GM20000 (cell line): Measurements from ENCODE around the gene KCNMA1.

Experiments
- DNase-seq: peaks from one replicate; pipeline ENCODE4 v3.0.0; 2012; ENCODE audit warnings: low spot score
- TF ChIP-seq, protein P1 (sequence below): IDR thresholded peaks from 2 replicates; pipeline ENCODE4 v1.5.1; 2012; ENCODE audit warnings: mild to moderate bottlenecking, control low read depth; ENCODE audit errors: extremely low read depth, missing control alignments

Gene KCNMA1

DNA sequence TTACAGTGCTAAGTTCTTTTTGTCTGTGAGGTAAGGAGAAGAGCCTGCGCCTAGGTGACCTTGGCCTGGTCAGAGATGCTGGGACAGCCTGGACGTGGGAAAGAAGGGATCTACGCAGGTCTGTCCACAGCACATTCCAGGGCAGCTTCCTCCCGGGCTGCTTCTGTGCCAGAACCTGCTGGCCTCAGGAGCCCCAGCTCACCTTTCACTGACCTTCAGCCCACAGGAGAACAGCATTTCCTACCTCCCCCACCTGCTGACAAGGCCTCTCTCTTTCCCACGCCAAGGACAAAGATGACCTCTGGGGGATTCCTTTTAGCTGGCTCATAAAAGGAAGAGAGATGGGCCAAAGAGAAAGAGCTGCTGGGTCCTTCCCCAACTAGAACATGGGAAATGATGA lies 260.6 kb downstream of the KCNMA1 start:
- TF ChIP-seq, protein P1, sequence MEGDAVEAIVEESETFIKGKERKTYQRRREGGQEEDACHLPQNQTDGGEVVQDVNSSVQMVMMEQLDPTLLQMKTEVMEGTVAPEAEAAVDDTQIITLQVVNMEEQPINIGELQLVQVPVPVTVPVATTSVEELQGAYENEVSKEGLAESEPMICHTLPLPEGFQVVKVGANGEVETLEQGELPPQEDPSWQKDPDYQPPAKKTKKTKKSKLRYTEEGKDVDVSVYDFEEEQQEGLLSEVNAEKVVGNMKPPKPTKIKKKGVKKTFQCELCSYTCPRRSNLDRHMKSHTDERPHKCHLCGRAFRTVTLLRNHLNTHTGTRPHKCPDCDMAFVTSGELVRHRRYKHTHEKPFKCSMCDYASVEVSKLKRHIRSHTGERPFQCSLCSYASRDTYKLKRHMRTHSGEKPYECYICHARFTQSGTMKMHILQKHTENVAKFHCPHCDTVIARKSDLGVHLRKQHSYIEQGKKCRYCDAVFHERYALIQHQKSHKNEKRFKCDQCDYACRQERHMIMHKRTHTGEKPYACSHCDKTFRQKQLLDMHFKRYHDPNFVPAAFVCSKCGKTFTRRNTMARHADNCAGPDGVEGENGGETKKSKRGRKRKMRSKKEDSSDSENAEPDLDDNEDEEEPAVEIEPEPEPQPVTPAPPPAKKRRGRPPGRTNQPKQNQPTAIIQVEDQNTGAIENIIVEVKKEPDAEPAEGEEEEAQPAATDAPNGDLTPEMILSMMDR, result no peak

DNA sequence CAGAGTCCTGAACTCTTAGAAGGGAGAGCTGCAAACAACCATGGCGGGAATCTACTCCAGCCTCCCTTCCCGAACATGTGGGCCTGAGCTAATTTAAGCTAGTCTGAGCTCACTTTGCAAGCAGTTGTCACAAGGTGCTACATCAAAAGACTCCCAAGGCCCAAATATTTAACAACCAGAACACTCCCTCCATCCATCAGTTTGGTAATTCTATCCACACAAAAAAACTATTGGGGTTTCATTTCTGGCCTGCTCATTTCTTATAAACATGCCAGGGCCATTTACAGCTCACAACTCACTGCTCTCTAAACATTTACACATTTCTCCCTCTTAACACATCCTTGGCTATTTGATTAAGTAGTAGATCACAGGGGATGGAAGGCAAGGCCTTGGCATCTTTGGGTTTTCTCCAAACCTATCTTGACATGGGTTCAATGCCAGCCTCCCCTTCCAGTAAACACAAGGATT lies 263.4 kb downstream of the KCNMA1 start:
- TF ChIP-seq, protein P1, result no peak
- no peak for DNase-seq

More for the DNA sequence above, 260.6 kb downstream of the KCNMA1 start:
- DNase-seq, result no peak

DNA sequence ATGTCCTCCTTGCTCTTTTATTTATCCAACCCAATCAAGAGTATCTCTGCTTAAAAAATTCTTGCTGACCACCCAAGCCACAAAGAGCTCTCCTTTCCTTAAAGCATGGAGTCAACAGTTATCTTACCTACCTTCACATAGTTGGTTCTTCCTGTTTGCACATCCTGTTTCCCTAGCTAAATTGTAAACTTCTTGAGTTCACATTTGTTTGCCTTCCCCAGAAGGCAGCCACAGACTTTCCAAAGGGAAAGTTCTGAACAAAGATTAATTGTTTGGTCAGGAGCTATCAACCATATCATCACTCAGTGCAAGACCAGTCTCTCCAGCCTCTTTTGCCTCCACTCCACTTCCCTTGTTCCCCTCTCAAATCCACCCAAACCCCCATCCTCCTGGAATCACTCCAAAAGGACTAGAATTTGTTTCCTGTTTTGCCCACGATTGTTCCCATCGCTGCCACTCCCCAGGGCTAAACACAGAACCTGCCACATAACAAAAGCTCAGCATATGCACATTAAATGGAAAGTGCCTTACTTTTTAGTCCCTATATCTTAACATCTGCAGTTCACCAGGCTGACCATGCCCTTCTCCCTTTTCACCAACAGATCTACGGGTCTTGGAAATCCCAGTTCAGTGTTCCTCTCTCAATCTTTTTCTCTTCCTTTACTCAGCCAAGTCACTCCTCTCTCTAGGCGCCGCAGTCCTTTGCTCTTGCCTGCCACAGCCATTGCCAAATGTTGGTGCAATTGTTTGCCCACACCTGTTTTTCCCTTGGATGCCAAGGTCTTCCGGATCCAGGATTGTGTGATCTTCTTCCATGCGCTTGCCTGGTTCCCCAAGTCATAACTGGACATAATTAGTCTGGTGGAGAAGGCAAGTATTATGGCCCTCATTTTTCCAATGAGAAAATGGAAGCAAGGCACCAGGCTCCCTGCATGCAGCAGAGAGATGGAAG lies 265.5 kb downstream of the KCNMA1 start:
- TF ChIP-seq, protein P1, result no peak
- no peak for DNase-seq

DNA sequence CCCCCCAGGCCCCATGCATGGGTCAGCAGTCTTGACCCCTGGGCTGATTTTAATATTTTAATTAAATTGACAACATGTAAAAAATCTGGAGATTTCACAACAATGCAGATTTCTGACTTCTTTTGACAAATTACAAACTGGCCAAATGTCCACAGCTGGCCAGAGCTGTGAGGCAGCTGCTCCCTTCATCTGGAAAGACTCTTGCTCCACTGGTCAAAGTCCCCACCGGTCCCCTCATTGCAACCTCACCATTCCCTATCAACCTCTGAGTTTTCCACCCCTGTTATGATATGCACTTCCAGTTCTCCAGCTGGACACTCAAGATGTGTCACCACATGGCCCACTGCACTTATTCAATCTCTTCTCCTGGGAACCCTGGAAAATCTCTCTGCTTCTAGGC lies 266.2 kb downstream of the KCNMA1 start:
- no peak for DNase-seq
- TF ChIP-seq, protein P1, result no peak

DNA sequence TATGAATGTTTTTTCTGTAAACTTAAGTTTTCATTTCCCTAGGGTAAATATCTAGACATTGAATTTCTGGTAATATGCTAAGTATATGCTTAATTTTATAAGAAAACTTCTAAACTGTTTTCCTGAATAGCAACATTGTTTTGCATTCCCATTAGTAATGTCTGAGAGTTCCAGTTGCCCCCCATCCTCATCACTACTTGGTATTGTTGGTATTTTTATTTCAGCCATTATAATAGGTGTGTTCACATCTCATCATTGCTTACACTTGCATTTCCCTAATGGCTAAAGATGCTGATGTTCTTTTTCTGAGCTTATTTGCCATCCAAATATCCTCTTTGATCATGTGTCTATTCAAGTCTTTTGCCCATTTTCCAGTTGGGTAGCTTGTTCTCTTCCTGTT lies 269.6 kb downstream of the KCNMA1 start:
- DNase-seq, result no peak

DNA sequence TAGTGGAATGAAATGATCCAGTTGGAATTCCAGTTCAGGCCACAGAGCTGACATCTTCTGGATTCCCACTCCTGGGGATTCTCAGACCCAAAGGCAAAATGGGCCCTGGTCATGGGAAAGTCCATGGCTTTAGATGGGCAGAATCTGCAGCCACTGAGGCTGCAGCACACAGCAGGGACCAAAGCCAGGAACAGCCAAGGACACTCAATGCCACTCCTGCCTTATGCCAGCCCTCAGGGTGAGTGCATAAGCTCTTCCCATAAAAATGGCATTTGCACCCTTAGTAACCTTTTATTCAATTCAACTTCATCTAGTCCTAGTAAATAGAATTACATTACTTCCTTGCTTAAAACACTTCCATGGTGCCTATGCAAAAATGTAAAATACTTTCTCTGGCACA lies 274.4 kb downstream of the KCNMA1 start:
- TF ChIP-seq, protein P1, result no peak
- no peak for DNase-seq

More for the DNA sequence above, 269.6 kb downstream of the KCNMA1 start:
- TF ChIP-seq, protein P1, result no peak

DNA sequence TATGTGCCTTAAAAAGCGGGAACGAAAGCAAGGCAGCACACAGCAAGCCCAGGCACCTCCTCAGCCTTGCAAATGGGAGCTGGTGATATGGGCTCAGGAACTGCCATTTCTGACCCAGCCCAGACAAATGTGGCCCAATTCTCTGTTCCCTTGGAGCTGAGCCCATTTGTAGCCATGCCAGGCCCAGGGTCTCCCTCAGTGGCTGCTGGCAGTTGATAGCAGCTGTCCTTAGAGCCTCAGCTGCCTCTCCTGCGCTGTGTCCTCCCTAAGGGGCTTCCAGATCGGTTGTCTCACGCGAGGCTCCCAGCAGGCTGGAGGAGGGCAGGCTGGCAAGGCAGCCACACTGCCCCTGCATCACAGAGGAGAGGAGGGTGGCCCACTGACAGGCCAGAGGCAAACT lies 275.8 kb downstream of the KCNMA1 start:
- DNase-seq, result no peak
- TF ChIP-seq, protein P1, result no peak
